ENCODE results near the gene ARHGEF1. TPM values are rescaled to one million over a fixed set of nuclear protein-coding genes. Genes with fewer than 3 reads are reported as not detected.

ARHGEF1 gene
- polyA plus RNA-seq, 1 donor (not counting 4 experiments of a cell fraction or from before 2014, with no cell fraction given): 30.5 TPM

DNA sequence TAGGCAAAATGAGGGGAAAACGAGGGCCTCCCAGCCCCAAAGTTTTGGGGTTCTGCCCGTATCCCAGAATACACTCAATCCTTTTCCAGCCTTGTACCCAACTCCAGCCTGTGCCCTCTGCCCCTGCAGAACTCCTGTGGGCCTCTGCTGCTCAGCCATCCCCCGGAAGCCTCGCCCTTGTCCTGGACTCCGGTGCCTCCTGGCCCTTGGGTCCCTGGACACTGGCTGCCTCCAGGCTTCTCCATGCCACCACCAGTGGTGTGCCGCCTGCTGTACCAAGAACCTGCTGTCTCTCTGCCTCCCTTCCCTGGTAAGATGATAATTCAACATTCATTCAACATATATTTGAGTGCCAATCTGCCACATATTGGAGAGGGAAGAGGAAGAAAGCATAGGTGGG is 34.3 kb upstream of the ARHGEF1 start:
- Histone ChIP-seq H3K4me1 (ENCODE audit: control insufficient read depth, extremely low read depth, insufficient read depth, low read length) (no peaks in the 10 kb centered on the region), H3K9me3 (ENCODE audit: control insufficient read depth, low read depth, low read length) (no peaks in the 10 kb centered on the region), H3K79me2 (ENCODE audit: control insufficient read depth, insufficient read depth, low read length) (no peaks in the 10 kb centered on the region), H3K27ac (ENCODE audit: control insufficient read depth, insufficient read depth, low read length) (no peak overlapping the region), H3K4me2 (ENCODE audit: control insufficient read depth, extremely low read depth, insufficient read depth, low read depth, low read length) (no peak overlapping the region), H3K9ac (ENCODE audit: control insufficient read depth, extremely low read depth, insufficient read depth, low read length) (no peak overlapping the region), H3K9me1 (ENCODE audit: control insufficient read depth, extremely low read depth, insufficient read depth, low read length) (no peaks in the 10 kb centered on the region), H2AFZ (ENCODE audit: control insufficient read depth, low read length) (no peak overlapping the region), H3K27me3 (ENCODE audit: control insufficient read depth, extremely low read depth, insufficient read depth, low read length) (peaks cover 15% of the 10 kb centered on the region), H3K36me3 (ENCODE audit: control insufficient read depth in 2 of 2, extremely low read depth in 1 of 2, insufficient read depth in 2 of 2, low read length in 2 of 2) (no peaks in the 10 kb centered on the region), H4K20me1 (ENCODE audit: control insufficient read depth, extremely low read depth, insufficient read depth, low read length) (no peaks in the 10 kb centered on the region), H3K4me3 (ENCODE audit: control insufficient read depth in 2 of 3, extremely low read depth in 1 of 3, insufficient read depth in 2 of 3, low read depth in 1 of 3, low read length in 3 of 3) (no peak overlapping the region)
- DNase-seq (ENCODE audit: low read depth, low spot score) (no peak), FAIRE-seq (no peak)
- dilution Hi-C loops (cut with MboI; ENCODE audit: extremely low pct_ligation_motif_present, low sequenced_read_pairs): no loop called here
- TF ChIP-seq, protein P1, sequence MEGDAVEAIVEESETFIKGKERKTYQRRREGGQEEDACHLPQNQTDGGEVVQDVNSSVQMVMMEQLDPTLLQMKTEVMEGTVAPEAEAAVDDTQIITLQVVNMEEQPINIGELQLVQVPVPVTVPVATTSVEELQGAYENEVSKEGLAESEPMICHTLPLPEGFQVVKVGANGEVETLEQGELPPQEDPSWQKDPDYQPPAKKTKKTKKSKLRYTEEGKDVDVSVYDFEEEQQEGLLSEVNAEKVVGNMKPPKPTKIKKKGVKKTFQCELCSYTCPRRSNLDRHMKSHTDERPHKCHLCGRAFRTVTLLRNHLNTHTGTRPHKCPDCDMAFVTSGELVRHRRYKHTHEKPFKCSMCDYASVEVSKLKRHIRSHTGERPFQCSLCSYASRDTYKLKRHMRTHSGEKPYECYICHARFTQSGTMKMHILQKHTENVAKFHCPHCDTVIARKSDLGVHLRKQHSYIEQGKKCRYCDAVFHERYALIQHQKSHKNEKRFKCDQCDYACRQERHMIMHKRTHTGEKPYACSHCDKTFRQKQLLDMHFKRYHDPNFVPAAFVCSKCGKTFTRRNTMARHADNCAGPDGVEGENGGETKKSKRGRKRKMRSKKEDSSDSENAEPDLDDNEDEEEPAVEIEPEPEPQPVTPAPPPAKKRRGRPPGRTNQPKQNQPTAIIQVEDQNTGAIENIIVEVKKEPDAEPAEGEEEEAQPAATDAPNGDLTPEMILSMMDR (optimal IDR thresholded peaks at IDR 0.05 in 1 of 3, IDR thresholded peaks at IDR 0.05 in 1 of 3, conservative IDR thresholded peaks at IDR 0.05 in 1 of 3; ENCODE audit: extremely low read depth in 1 of 3, insufficient read depth in 2 of 3, low read length in 3 of 3): no peak
- TF ChIP-seq EZH2 (IDR thresholded peaks at IDR 0.05; ENCODE audit: low read length): no peak

DNA sequence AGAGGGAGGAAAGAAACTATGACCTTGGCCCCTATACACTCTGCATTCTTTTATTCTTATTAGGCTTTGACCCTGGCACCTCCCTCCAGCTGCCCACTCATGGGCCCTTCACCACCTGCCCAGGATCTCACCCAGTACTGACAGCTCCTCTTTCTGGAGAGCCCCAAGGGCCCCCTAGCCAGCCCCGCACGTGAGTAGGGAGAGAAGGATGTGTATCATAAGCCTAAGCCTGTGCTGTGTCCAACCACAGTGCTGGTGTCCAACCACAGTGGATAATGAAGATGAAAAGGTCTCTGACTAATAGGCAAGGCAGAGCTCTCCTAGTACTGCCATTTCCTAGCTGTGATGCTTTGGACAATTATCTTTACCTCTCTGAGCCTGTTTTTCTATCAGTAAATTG is 33.9 kb upstream of the ARHGEF1 start:
- H4K20me1 ChIP-seq (ENCODE audit: control insufficient read depth, extremely low read depth, insufficient read depth, low read length): no peaks in the 10 kb centered on the region
- no peaks in the 10 kb centered on the region for H3K9me1 ChIP-seq (ENCODE audit: control insufficient read depth, extremely low read depth, insufficient read depth, low read length)
- H3K4me2 ChIP-seq (ENCODE audit: control insufficient read depth, extremely low read depth, insufficient read depth, low read depth, low read length): no peak overlapping the region
- H3K27ac ChIP-seq (ENCODE audit: control insufficient read depth, insufficient read depth, low read length): no peak overlapping the region
- DNase-seq (ENCODE audit: low read depth, low spot score) (no peak), FAIRE-seq (no peak)
- no peaks in the 10 kb centered on the region for H3K4me1 ChIP-seq (ENCODE audit: control insufficient read depth, extremely low read depth, insufficient read depth, low read length)
- TF ChIP-seq, protein P1 (optimal IDR thresholded peaks at IDR 0.05 in 1 of 3, IDR thresholded peaks at IDR 0.05 in 1 of 3, conservative IDR thresholded peaks at IDR 0.05 in 1 of 3; ENCODE audit: extremely low read depth in 1 of 3, insufficient read depth in 2 of 3, low read length in 3 of 3): no peak
- no peak for TF ChIP-seq EZH2 (IDR thresholded peaks at IDR 0.05; ENCODE audit: low read length)
- H2AFZ ChIP-seq (ENCODE audit: control insufficient read depth, low read length): no peak overlapping the region
- H3K9me3 ChIP-seq (ENCODE audit: control insufficient read depth, low read depth, low read length): no peaks in the 10 kb centered on the region
- peaks cover 19% of the 10 kb centered on the region for H3K27me3 ChIP-seq (ENCODE audit: control insufficient read depth, extremely low read depth, insufficient read depth, low read length)
- no peak overlapping the region for H3K4me3 ChIP-seq (ENCODE audit: control insufficient read depth in 2 of 3, extremely low read depth in 1 of 3, insufficient read depth in 2 of 3, low read depth in 1 of 3, low read length in 3 of 3)
- H3K36me3 ChIP-seq (ENCODE audit: control insufficient read depth in 2 of 2, extremely low read depth in 1 of 2, insufficient read depth in 2 of 2, low read length in 2 of 2): no peaks in the 10 kb centered on the region
- dilution Hi-C loops (cut with MboI; ENCODE audit: extremely low pct_ligation_motif_present, low sequenced_read_pairs): no loop called here
- no peaks in the 10 kb centered on the region for H3K79me2 ChIP-seq (ENCODE audit: control insufficient read depth, insufficient read depth, low read length)
- H3K9ac ChIP-seq (ENCODE audit: control insufficient read depth, extremely low read depth, insufficient read depth, low read length): no peak overlapping the region
